WERI-Rb-1 (cell line): Measurements from ENCODE around the gene C1orf105.
"Not testable (repeated sequence)": the region's sequence is repeated elsewhere in the genome, so short reads cannot be mapped to it uniquely, and the experiment has no call there.

Source experiments
- DNase-seq: peaks from one replicate; pipeline ENCODE4 v3.0.0-alpha.2; 2020
- H3K27ac ChIP-seq: fragments of 250-450 bp; sonication (Bioruptor Pico); 2 replicates; pipeline ENCODE4 v1.5.1; 2020; ENCODE audit warnings: mild to moderate bottlenecking, moderate library complexity
- H3K27me3 ChIP-seq: fragments of 250-450 bp; sonication (Bioruptor Pico); 2 replicates; pipeline ENCODE4 v1.5.1; 2021; ENCODE audit warnings: mild to moderate bottlenecking, low read depth, moderate library complexity; ENCODE audit not compliant: insufficient read depth, severe bottlenecking
- H3K36me3 ChIP-seq: fragments of 250-450 bp; sonication (Bioruptor Pico); 2 replicates; pipeline ENCODE4 v1.5.1; 2020; ENCODE audit warnings: mild to moderate bottlenecking, moderate library complexity
- H3K4me3 ChIP-seq: 2 replicates; pipeline ENCODE4 v1.5.1; 2011; ENCODE audit warnings: low read depth, mild to moderate bottlenecking, control low read depth, low read length
- H3K9me3 ChIP-seq: fragments of 250-450 bp; sonication (Bioruptor Pico); 2 replicates; pipeline ENCODE4 v1.5.1; 2021; ENCODE audit warnings: mild to moderate bottlenecking, moderate library complexity; ENCODE audit not compliant: severe bottlenecking
- CTCF ChIP-seq: IDR thresholded peaks from 2 replicates; pipeline ENCODE4 v1.5.1; 2011; ENCODE audit warnings: low read depth, mild to moderate bottlenecking, control low read depth, inconsistent platforms, low read length

The C1orf105 gene

GRCh38 chr1:172486805-172487454 is 66.4 kb downstream of the C1orf105 start:
- no peaks in the 10 kb centered on the region for H3K9me3 ChIP-seq
- peaks cover 84% of the 10 kb centered on the region for H3K27me3 ChIP-seq
- H3K27ac ChIP-seq: no peak overlapping the region
- H3K4me3 ChIP-seq: no peak overlapping the region
- TF ChIP-seq CTCF: no peak
- no peak for DNase-seq
- no peaks in the 10 kb centered on the region for H3K36me3 ChIP-seq

GRCh38 chr1:172487550-172487949 is 67.1 kb downstream of the C1orf105 start:
- TF ChIP-seq CTCF: no peak
- H3K4me3 ChIP-seq: no peak overlapping the region
- peak; percentile 82 for DNase-seq
- H3K27me3 ChIP-seq: peaks cover 85% of the 10 kb centered on the region
- H3K9me3 ChIP-seq: no peaks in the 10 kb centered on the region
- H3K36me3 ChIP-seq: no peaks in the 10 kb centered on the region
- H3K27ac ChIP-seq: no peak overlapping the region

- Histone ChIP-seq H3K9me3 (no peaks in the 10 kb centered on the region), H3K27me3 (peaks cover 87% of the 10 kb centered on the region), H3K36me3 (no peaks in the 10 kb centered on the region), H3K27ac (no peak overlapping the region), H3K4me3 (no peak overlapping the region)
- no peak for DNase-seq
- TF ChIP-seq CTCF: no peak
Measured at GRCh38 chr1:172488393-172488792, 67.9 kb downstream of the C1orf105 start.

GRCh38 chr1:172489847-172490246 is 69.4 kb downstream of the C1orf105 start:
- DNase-seq: no peak
- no peaks in the 10 kb centered on the region for H3K36me3 ChIP-seq
- H3K4me3 ChIP-seq: no peak overlapping the region
- no peaks in the 10 kb centered on the region for H3K9me3 ChIP-seq
- H3K27ac ChIP-seq: no peak overlapping the region
- H3K27me3 ChIP-seq: peaks cover 87% of the 10 kb centered on the region
- no peak for TF ChIP-seq CTCF

- H3K9me3 ChIP-seq: no peaks in the 10 kb centered on the region
- H3K27ac ChIP-seq: no peak overlapping the region
- no peak for DNase-seq
- H3K36me3 ChIP-seq: no peaks in the 10 kb centered on the region
- H3K4me3 ChIP-seq: no peak overlapping the region
- peaks cover 81% of the 10 kb centered on the region for H3K27me3 ChIP-seq
- no peak for TF ChIP-seq CTCF
Measured at GRCh38 chr1:172492421-172492820, 71.9 kb downstream of the C1orf105 start.

- Histone ChIP-seq H3K27ac (no peak overlapping the region), H3K9me3 (no peaks in the 10 kb centered on the region), H3K4me3 (no peak overlapping the region), H3K36me3 (no peaks in the 10 kb centered on the region), H3K27me3 (peaks cover 88% of the 10 kb centered on the region)
- TF ChIP-seq CTCF: no peak
- DNase-seq: no peak
Measured at GRCh38 chr1:172494166-172494565, 73.7 kb downstream of the C1orf105 start.

GRCh38 chr1:172496127-172496526 is 75.6 kb downstream of the C1orf105 start:
- not testable (repeated sequence) for H3K27ac ChIP-seq, H3K36me3 ChIP-seq, H3K9me3 ChIP-seq, H3K4me3 ChIP-seq, DNase-seq
- H3K27me3 ChIP-seq: peaks cover 84% of the 10 kb centered on the region
